Hepatocyte (in vitro differentiated cells): ENCODE measurements around the gene ELFN1. TPM values are rescaled to one million over a fixed set of nuclear protein-coding genes. Genes with fewer than 3 reads are reported as not detected.
"Not testable (repeated sequence)": the region's sequence is repeated elsewhere in the genome, so short reads cannot be mapped to it uniquely, and the experiment has no call there.

Experiments
- DNase-seq: peaks from one replicate; pipeline ENCODE4 v3.0.0-alpha.2; 2016; ENCODE audit warnings: low spot score
- H2AFZ ChIP-seq: fragments of 200-600 bp; sonication (generic); 2 replicates; pipeline ENCODE4 v1.6.0; 2016; ENCODE audit warnings: antibody characterized with exemption, mild to moderate bottlenecking
- H3K27ac ChIP-seq: fragments of 200-600 bp; sonication (generic); 2 replicates; pipeline ENCODE4 v1.5.1; 2016; ENCODE audit warnings: mild to moderate bottlenecking
- H3K27me3 ChIP-seq: fragments of 200-600 bp; sonication (generic); 2 replicates; pipeline ENCODE4 v1.6.1; 2016
- H3K36me3 ChIP-seq: fragments of 200-600 bp; sonication (generic); replicated peaks from 2 replicates; pipeline ENCODE4 v1.5.1; 2016; ENCODE audit warnings: low read depth; ENCODE audit not compliant: insufficient read depth
- H3K4me1 ChIP-seq: fragments of 200-600 bp; sonication (generic); 2 replicates; pipeline ENCODE4 v1.5.1; 2016; ENCODE audit warnings: mild to moderate bottlenecking, moderate library complexity; ENCODE audit not compliant: insufficient read depth
- H3K4me2 ChIP-seq: fragments of 200-600 bp; sonication (generic); 2 replicates; pipeline ENCODE4 v1.6.0; 2016
- H3K4me3 ChIP-seq: fragments of 200-600 bp; sonication (generic); 2 replicates; pipeline ENCODE4 v1.5.1; 2016; ENCODE audit warnings: mild to moderate bottlenecking
- H3K79me2 ChIP-seq: fragments of 200-600 bp; sonication (generic); 2 replicates; pipeline ENCODE4 v1.6.0; 2017; ENCODE audit warnings: mild to moderate bottlenecking
- H3K9me2 ChIP-seq: fragments of 200-600 bp; sonication (generic); replicated peaks from 2 replicates; pipeline ENCODE4 v1.6.0; 2017; ENCODE audit warnings: mild to moderate bottlenecking; ENCODE audit not compliant: insufficient read depth
- H3K9me3 ChIP-seq: fragments of 200-600 bp; sonication (generic); 2 replicates; pipeline ENCODE4 v1.5.1; 2016; ENCODE audit warnings: low read depth, mild to moderate bottlenecking
- H4K20me1 ChIP-seq: fragments of 200-600 bp; sonication (generic); 2 replicates; pipeline ENCODE4 v1.6.0; 2016; ENCODE audit warnings: mild to moderate bottlenecking; ENCODE audit not compliant: insufficient read depth, poor library complexity, severe bottlenecking
- EZH2 ChIP-seq: fragments of 200-600 bp; sonication (generic); IDR thresholded peaks from 2 replicates; pipeline ENCODE4 v1.6.1; 2016; ENCODE audit warnings: antibody characterized with exemption, mild to moderate bottlenecking, borderline replicate concordance
- EZH2phosphoT487 ChIP-seq: fragments of 200-600 bp; sonication (generic); IDR thresholded peaks from one replicate; pipeline ENCODE4 v1.6.1; 2018; ENCODE audit warnings: antibody characterized with exemption, mild to moderate bottlenecking, low read depth, moderate library complexity; ENCODE audit not compliant: unreplicated experiment, severe bottlenecking
- WGBS: methylation state at CpG from one replicate; pipeline ENCODE4 v1.1.6; 2016; ENCODE audit warnings: low lambda C conversion rate; ENCODE audit errors: missing lambda C conversion rate; 5-methylcytosine and 5-hydroxymethylcytosine counted together
- polyA plus RNA-seq: library from polyadenylated mRNA; unstranded; fragments of >200 nt; fragmentation: Nextera tagmentation; extraction: Ambion mirVana; gene quantifications from 2 replicates; pipeline ENCODE4 v1.2.1, GENCODE V29; 2016
- total RNA-seq: library from RNA; depleted of rRNA; stranded (reverse); fragments of >200 nt; gene quantifications from 2 replicates; pipeline ENCODE4 v1.2.3, GENCODE V29; 2014
- TF ChIP-seq, protein P1 (sequence below): fragments of 200-600 bp; sonication (generic); IDR thresholded peaks from 2 replicates; pipeline ENCODE4 v1.5.1; 2016; ENCODE audit warnings: antibody characterized with exemption, mild to moderate bottlenecking; ENCODE audit not compliant: poor library complexity

Gene ELFN1
- total and polyA plus RNA-seq, 2 experiments from 2014 or later, result 3.6 to 5.5 TPM

DNA sequence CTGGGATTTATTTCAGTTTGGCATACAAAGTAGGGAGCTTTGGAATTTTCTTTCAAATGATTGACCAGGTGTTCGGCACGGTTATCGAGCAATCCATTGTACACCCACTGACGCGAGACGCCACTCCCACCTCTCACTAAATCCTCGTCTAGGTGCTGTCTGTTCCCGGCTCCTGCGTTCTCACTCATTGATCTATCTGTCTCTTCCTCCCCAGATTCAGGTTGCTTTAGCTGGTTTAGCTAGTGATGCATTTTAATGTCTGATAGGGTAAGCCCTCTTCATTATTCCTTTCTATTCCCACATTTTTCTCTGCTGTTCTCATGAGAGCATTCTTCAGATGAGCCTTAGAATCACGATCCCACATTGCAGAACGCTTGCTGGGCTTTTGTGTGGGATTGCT lies 91.7 kb downstream of the ELFN1 start:
- Histone ChIP-seq H3K9me3 (no peaks in the 10 kb centered on the region), H3K9me2 (no peaks in the 10 kb centered on the region), H3K4me3 (no peak overlapping the region), H3K4me1 (no peaks in the 10 kb centered on the region), H3K27me3 (no peaks in the 10 kb centered on the region), H3K79me2 (no peaks in the 10 kb centered on the region), H3K4me2 (no peak overlapping the region), H4K20me1 (no peaks in the 10 kb centered on the region), H2AFZ (no peak overlapping the region), H3K36me3 (no peaks in the 10 kb centered on the region), H3K27ac (no peak overlapping the region)
- DNase-seq, result no peak
- TF ChIP-seq EZH2phosphoT487 (no peak), EZH2 (no peak)
- TF ChIP-seq, protein P1, sequence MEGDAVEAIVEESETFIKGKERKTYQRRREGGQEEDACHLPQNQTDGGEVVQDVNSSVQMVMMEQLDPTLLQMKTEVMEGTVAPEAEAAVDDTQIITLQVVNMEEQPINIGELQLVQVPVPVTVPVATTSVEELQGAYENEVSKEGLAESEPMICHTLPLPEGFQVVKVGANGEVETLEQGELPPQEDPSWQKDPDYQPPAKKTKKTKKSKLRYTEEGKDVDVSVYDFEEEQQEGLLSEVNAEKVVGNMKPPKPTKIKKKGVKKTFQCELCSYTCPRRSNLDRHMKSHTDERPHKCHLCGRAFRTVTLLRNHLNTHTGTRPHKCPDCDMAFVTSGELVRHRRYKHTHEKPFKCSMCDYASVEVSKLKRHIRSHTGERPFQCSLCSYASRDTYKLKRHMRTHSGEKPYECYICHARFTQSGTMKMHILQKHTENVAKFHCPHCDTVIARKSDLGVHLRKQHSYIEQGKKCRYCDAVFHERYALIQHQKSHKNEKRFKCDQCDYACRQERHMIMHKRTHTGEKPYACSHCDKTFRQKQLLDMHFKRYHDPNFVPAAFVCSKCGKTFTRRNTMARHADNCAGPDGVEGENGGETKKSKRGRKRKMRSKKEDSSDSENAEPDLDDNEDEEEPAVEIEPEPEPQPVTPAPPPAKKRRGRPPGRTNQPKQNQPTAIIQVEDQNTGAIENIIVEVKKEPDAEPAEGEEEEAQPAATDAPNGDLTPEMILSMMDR, result no peak
- 80% methylated on average over 11 of the region's 11 CpGs for WGBS

DNA sequence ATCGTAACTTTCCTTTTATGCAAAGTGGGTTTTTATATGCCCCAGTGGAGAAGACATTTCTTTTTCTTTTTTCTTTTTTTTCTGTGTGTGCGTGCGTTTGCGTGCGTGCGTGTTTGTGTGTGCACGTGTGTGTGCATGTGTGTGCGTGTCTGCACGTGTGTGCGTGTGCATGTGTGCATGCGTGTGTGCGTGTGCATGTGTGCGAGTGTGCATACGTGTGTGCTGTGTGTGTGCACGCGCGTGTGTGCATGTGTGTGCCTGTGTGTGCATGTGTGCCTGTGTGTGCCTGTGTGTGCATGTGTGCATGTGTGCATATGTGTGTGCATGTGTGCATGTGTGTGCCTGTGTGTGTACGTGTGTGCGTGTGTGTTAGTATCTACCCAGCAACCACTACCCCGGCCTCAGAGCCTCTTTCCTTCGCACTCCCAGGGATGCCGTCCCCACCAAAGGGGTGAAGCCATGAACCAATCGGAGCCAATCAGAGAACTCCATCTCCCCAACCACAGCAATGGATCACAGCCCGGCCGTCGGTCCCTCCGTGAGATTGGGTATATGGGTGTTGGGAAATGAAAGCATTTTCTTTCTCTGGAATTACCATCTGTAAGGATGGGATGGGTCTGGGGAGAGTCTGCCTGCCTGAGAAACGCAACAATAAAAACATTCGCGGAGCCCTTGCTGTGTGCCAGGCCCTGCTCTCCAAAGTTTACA lies 92.3 kb downstream of the ELFN1 start:
- DNase-seq, result no peak
- Histone ChIP-seq H3K9me2 (no peaks in the 10 kb centered on the region), H3K27ac (no peak overlapping the region), H2AFZ (no peak overlapping the region), H3K4me2 (no peak overlapping the region), H3K79me2 (no peaks in the 10 kb centered on the region), H3K4me1 (no peaks in the 10 kb centered on the region), H3K4me3 (no peak overlapping the region), H4K20me1 (no peaks in the 10 kb centered on the region), H3K36me3 (no peaks in the 10 kb centered on the region), H3K27me3 (no peaks in the 10 kb centered on the region), H3K9me3 (no peaks in the 10 kb centered on the region)
- TF ChIP-seq, protein P1, result no peak
- TF ChIP-seq EZH2 (no peak), EZH2phosphoT487 (no peak)
- 96% methylated on average over 30 of the region's 30 CpGs for WGBS

DNA sequence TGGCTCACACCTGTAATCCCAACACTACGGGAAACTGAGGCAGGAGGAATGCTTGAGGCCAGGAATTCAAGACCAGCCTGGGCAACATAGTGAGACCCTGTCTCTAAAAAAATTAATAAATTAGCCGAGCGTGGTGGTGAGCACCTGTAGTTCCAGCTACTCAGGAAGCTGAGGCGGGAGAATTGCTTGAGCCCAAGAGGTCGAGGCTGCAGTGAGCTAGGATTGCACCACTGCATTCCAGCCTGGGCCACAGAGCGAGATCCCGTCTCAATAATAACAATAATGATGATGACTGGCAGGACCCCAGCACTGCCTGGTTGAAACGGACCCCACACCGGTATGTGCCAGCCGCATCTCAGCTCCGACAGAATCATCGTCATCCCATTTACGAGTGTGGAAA lies 93.0 kb downstream of the ELFN1 start:
- WGBS, result 95% methylated on average over 13 of the region's 13 CpGs
- Histone ChIP-seq H3K4me1 (no peaks in the 10 kb centered on the region), H3K4me3 (no peak overlapping the region), H4K20me1 (no peaks in the 10 kb centered on the region), H3K4me2 (no peak overlapping the region), H3K27ac (no peak overlapping the region), H3K9me3 (no peaks in the 10 kb centered on the region), H3K27me3 (no peaks in the 10 kb centered on the region), H3K9me2 (no peaks in the 10 kb centered on the region), H3K79me2 (no peaks in the 10 kb centered on the region), H3K36me3 (no peaks in the 10 kb centered on the region), H2AFZ (no peak overlapping the region)
- no peak for TF ChIP-seq EZH2
- no peak for DNase-seq

DNA sequence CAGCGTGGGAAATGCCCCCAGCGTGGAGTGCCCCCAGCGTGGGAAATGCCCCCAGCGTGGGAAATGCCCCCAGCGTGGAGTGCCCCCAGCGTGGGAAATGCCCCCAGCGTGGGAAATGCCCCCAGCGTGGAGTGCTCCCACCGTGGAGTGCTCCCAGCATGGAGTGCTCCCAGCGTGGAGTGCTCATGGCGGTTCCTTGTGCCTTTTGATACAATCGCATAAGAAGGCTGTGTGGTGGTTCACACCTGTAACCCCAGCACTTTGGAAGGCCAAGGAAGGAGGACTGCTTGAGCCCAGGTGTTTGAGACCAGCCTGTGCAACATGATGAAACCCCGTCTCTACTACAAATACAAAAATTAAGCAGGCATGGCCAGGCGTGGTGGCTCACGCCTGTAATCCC lies 93.8 kb downstream of the ELFN1 start:
- not testable (repeated sequence) for H4K20me1 ChIP-seq, H3K4me2 ChIP-seq, H3K27ac ChIP-seq, H3K4me3 ChIP-seq, H3K79me2 ChIP-seq, H3K4me1 ChIP-seq, H3K27me3 ChIP-seq, H3K9me3 ChIP-seq, H3K9me2 ChIP-seq, H3K36me3 ChIP-seq, DNase-seq, H2AFZ ChIP-seq
- 97% methylated on average over 9 of the region's 15 CpGs for WGBS
